Peyer's patch (tissue), 4 donors: ENCODE data around the gene PIGB.

Source experiments
- POLR2A ChIP-seq, 2 donors: fragments of 450-650 bp; IDR thresholded peaks; one replicate each; pipeline ENCODE4 v1.5.1; 2017; ENCODE audit warnings: antibody characterized with exemption in 2 of 2, mild to moderate bottlenecking in 2 of 2, moderate library complexity in 2 of 2
- TF ChIP-seq, protein P1 (sequence below), 6 experiments: fragments of 450-650 bp in 4 of 6; fragments of 200-600 bp in 2 of 6; sonication (generic) in 1 of 6; IDR thresholded peaks; one replicate each; pipeline ENCODE4 v1.5.1; 2017 to 2019; ENCODE audit warnings: antibody characterized with exemption in 6 of 6, mild to moderate bottlenecking in 3 of 6, moderate library complexity in 1 of 6

DNA sequence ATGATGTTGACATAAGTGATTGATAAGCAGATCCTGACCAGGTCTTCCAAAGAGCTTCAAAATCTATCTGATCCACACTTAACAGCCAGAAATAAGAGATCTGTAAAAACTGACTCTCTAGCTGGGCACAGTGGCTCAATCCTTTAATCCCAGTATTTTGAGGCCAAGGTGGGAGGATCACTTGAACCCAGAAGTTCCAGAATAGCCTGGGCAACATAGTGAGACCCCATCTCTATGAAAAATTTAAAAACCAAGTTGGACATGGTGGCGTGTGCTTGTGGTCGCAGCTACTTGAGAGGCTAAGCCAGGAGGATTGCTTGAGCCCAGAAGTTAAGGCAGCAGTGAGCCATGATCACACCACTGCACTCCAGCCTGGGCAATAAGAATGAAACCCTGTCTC lies 43.6 kb downstream of the PIGB start:
- no peak for TF ChIP-seq POLR2A (IDR thresholded peaks at IDR 0.05)
- TF ChIP-seq, protein P1, sequence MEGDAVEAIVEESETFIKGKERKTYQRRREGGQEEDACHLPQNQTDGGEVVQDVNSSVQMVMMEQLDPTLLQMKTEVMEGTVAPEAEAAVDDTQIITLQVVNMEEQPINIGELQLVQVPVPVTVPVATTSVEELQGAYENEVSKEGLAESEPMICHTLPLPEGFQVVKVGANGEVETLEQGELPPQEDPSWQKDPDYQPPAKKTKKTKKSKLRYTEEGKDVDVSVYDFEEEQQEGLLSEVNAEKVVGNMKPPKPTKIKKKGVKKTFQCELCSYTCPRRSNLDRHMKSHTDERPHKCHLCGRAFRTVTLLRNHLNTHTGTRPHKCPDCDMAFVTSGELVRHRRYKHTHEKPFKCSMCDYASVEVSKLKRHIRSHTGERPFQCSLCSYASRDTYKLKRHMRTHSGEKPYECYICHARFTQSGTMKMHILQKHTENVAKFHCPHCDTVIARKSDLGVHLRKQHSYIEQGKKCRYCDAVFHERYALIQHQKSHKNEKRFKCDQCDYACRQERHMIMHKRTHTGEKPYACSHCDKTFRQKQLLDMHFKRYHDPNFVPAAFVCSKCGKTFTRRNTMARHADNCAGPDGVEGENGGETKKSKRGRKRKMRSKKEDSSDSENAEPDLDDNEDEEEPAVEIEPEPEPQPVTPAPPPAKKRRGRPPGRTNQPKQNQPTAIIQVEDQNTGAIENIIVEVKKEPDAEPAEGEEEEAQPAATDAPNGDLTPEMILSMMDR (IDR thresholded peaks at IDR 0.05) = no peak
